Nephron (organoid): Measurements from ENCODE around the gene TRAPPC2L.

Experiments
- H3K27ac Mint-ChIP-seq, 3 experiments: 2 replicates each; pipeline ENCODE4 v1.8.0; 2020; ENCODE audit warnings: mixed read lengths in 3 of 3, mild to moderate bottlenecking in 2 of 3, moderate library complexity in 1 of 3
- H3K27me3 Mint-ChIP-seq: 2 replicates; pipeline ENCODE4 v1.8.0; 2021; ENCODE audit warnings: low read depth, mild to moderate bottlenecking, moderate library complexity, mixed read lengths
- H3K36me3 Mint-ChIP-seq: 2 replicates; pipeline ENCODE4 v1.8.0; 2020; ENCODE audit warnings: low read depth, mixed read lengths
- H3K4me1 Mint-ChIP-seq: 2 replicates; pipeline ENCODE4 v1.8.0; 2020; ENCODE audit warnings: mixed read lengths
- H3K4me3 Mint-ChIP-seq, 3 experiments: 2 replicates each; pipeline ENCODE4 v1.8.0; 2020; ENCODE audit warnings: mild to moderate bottlenecking in 3 of 3, mixed read lengths in 3 of 3, moderate library complexity in 2 of 3
- H3K9me3 Mint-ChIP-seq: 2 replicates; pipeline ENCODE4 v1.8.0; 2020; ENCODE audit warnings: mixed read lengths
- CTCF ChIP-seq, 3 experiments: fragments of 200-600 bp; sonication (generic); IDR thresholded peaks; one replicate each; pipeline ENCODE4 v1.5.0; 2021; ENCODE audit warnings: antibody characterized with exemption in 3 of 3; ENCODE audit not compliant: unreplicated experiment in 3 of 3

The TRAPPC2L gene

GRCh38 chr16:88910284-88911135 lies 53.6 kb downstream of the TRAPPC2L start:
- Mint-ChIP-seq H3K27me3 (peaks cover 13% of the 10 kb centered on the region), H3K27ac (peak overlapping the region in 1 of 3 experiments; percentile 15), H3K36me3 (no peaks in the 10 kb centered on the region), H3K9me3 (no peaks in the 10 kb centered on the region), H3K4me3 (no peak overlapping the region), H3K4me1 (peaks cover 20% of the 10 kb centered on the region)
- no peak for TF ChIP-seq CTCF (IDR thresholded peaks at IDR 0.05; ENCODE audit: unreplicated experiment in 3 of 3)

- H3K36me3 Mint-ChIP-seq: no peaks in the 10 kb centered on the region
- TF ChIP-seq CTCF (IDR thresholded peaks at IDR 0.05; ENCODE audit: unreplicated experiment in 3 of 3): no peak
- no peaks in the 10 kb centered on the region for H3K9me3 Mint-ChIP-seq
- no peak overlapping the region for H3K27ac Mint-ChIP-seq
- peaks cover 16% of the 10 kb centered on the region for H3K27me3 Mint-ChIP-seq
- peaks cover 25% of the 10 kb centered on the region for H3K4me1 Mint-ChIP-seq
- H3K4me3 Mint-ChIP-seq: no peak overlapping the region
These were observed 54.4 kb downstream of the TRAPPC2L start for GRCh38 chr16:88911136-88911945.

- Mint-ChIP-seq H3K27ac (no peak overlapping the region), H3K27me3 (peaks cover 20% of the 10 kb centered on the region), H3K4me3 (no peak overlapping the region), H3K36me3 (no peaks in the 10 kb centered on the region), H3K4me1 (peaks cover 31% of the 10 kb centered on the region), H3K9me3 (no peaks in the 10 kb centered on the region)
- TF ChIP-seq CTCF (IDR thresholded peaks at IDR 0.05; ENCODE audit: unreplicated experiment in 3 of 3): no peak
These were observed 55.0 kb downstream of the TRAPPC2L start for GRCh38 chr16:88911946-88912310.
